Left lung (tissue), 10 donors: ENCODE data around the gene EPHB2. TPM values are rescaled to one million over a fixed set of nuclear protein-coding genes. Genes with fewer than 3 reads are reported as not detected.

Source experiments
- ATAC-seq: fragments of 200-7000 bp; cut with Tn5 transposase; one replicate; pipeline ENCODE4 v1.9.1; 2020; ENCODE audit warnings: moderate library complexity
- DNase-seq, 4 donors: peaks; one replicate each; pipeline ENCODE4 v3.0.0-alpha.2; 2013 to 2020
- H3K27ac ChIP-seq, 2 donors: fragments of 200-600 bp; sonication (generic) in 1 of 2; one replicate each; pipeline versions ENCODE4 v1.5.0 to v1.8.0; 2020 to 2021
- H3K27me3 ChIP-seq, 2 donors: fragments of 200-600 bp; sonication (generic) in 1 of 2; one replicate each; pipeline versions ENCODE4 v1.5.0 to v1.8.0; 2020 to 2021
- H3K36me3 ChIP-seq, 2 donors: fragments of 200-600 bp; sonication (generic) in 1 of 2; one replicate each; pipeline versions ENCODE4 v1.5.0 to v1.8.0; 2020 to 2021
- H3K4me1 ChIP-seq, 2 donors: fragments of 200-600 bp; one replicate each; pipeline ENCODE4 v1.8.0; 2021
- H3K4me3 ChIP-seq, 2 donors: fragments of 200-600 bp; sonication (generic) in 1 of 2; one replicate each; pipeline versions ENCODE4 v1.5.0 to v1.8.0; 2020 to 2021; ENCODE audit warnings: mild to moderate bottlenecking in 1 of 2
- H3K9me3 ChIP-seq, 2 donors: fragments of 200-600 bp; sonication (generic) in 1 of 2; one replicate each; pipeline versions ENCODE4 v1.5.0 to v1.8.0; 2020 to 2021
- CTCF ChIP-seq, 2 donors: fragments of 200-600 bp; sonication (generic) in 1 of 2; IDR thresholded peaks; one replicate each; pipeline versions ENCODE4 v1.5.0 to v1.8.0; 2021; ENCODE audit warnings: antibody characterized with exemption in 2 of 2
- intact Hi-C, 2 donors: fragments of 100-400 bp; cut with DNase I; formaldehyde crosslinking; loops; one replicate each; pipeline versions ENCODE4 v1.11.2 to v1.14.2; 2022
- polyA plus RNA-seq, 6 donors: library from polyadenylated mRNA; unstranded; fragments of 120-200 nt; gene quantifications; one replicate each; pipeline ENCODE4 v1.2.1, GENCODE V29; 2013; ENCODE audit not compliant: insufficient read length in 6 of 6
- total RNA-seq, 2 donors: library from RNA; stranded (reverse); fragmentation: NEBNext Ultra II Directional; extraction: Animal tissue kit (Norgen Biotek cat#: 25700); gene quantifications; one replicate each; pipeline ENCODE4 v1.2.1, GENCODE V29; 2021
- donor health status: DM: no; HTN: yes; CAD: no.
- donor health status: DM: no; HTN: no; CAD: no.

The EPHB2 gene
- total and polyA plus RNA-seq, 8 donors: 11.3 to 21.0 (median 17.2) TPM

- DNase-seq: no peak
- H3K4me1 ChIP-seq: no peaks in the 10 kb centered on the region
- intact Hi-C loops: no loop called here
- H3K4me3 ChIP-seq: no peak overlapping the region
- no peaks in the 10 kb centered on the region for H3K9me3 ChIP-seq
- H3K27ac ChIP-seq: no peak overlapping the region
- no peaks in the 10 kb centered on the region for H3K36me3 ChIP-seq
- peaks cover 0 to 27% of the 10 kb centered on the region in 2 donors for H3K27me3 ChIP-seq
- no peak for TF ChIP-seq CTCF (IDR thresholded peaks at IDR 0.05)
- ATAC-seq: no peak
Measured at GRCh38 chr1:22959545-22960360, 249.1 kb downstream of the EPHB2 start.

- peaks cover 0 to 6% of the 10 kb centered on the region in 2 donors for H3K9me3 ChIP-seq
- no peaks in the 10 kb centered on the region for H3K4me1 ChIP-seq
- no peak for ATAC-seq
- TF ChIP-seq CTCF (IDR thresholded peaks at IDR 0.05): no peak
- H3K27ac ChIP-seq: no peak overlapping the region
- H3K36me3 ChIP-seq: no peaks in the 10 kb centered on the region
- H3K4me3 ChIP-seq: no peak overlapping the region
- no peak for DNase-seq
- H3K27me3 ChIP-seq: peaks cover 0 to 13% of the 10 kb centered on the region in 2 donors
- intact Hi-C loops: no loop called here
Measured at GRCh38 chr1:22962558-22962957, 251.9 kb downstream of the EPHB2 start.

GRCh38 chr1:22963044-22963677 is 252.5 kb downstream of the EPHB2 start:
- ATAC-seq (no peak), DNase-seq (no peak)
- no peaks in the 10 kb centered on the region for H3K36me3 ChIP-seq
- H3K4me1 ChIP-seq: no peaks in the 10 kb centered on the region
- intact Hi-C loops: no loop called here
- no peak overlapping the region for H3K4me3 ChIP-seq
- TF ChIP-seq CTCF (IDR thresholded peaks at IDR 0.05): no peak
- H3K27ac ChIP-seq: no peak overlapping the region
- peaks cover 0 to 6% of the 10 kb centered on the region in 2 donors for H3K9me3 ChIP-seq
- peaks cover 0 to 18% of the 10 kb centered on the region in 2 donors for H3K27me3 ChIP-seq

GRCh38 chr1:22966309-22966708 is 255.7 kb downstream of the EPHB2 start:
- intact Hi-C loops: no loop called here
- TF ChIP-seq CTCF (IDR thresholded peaks at IDR 0.05): no peak
- H3K27ac ChIP-seq: no peak overlapping the region
- H3K9me3 ChIP-seq: peaks cover 0 to 6% of the 10 kb centered on the region in 2 donors
- H3K36me3 ChIP-seq: no peaks in the 10 kb centered on the region
- no peak overlapping the region for H3K4me3 ChIP-seq
- H3K27me3 ChIP-seq: peaks cover 8 to 49% of the 10 kb centered on the region in 2 donors
- H3K4me1 ChIP-seq: no peaks in the 10 kb centered on the region
- no peak for ATAC-seq
- no peak for DNase-seq

GRCh38 chr1:22967833-22968232 is 257.2 kb downstream of the EPHB2 start:
- DNase-seq (no peak), ATAC-seq (no peak)
- H3K36me3 ChIP-seq: no peaks in the 10 kb centered on the region
- no peak overlapping the region for H3K27ac ChIP-seq
- no peak for TF ChIP-seq CTCF (IDR thresholded peaks at IDR 0.05)
- H3K9me3 ChIP-seq: peaks cover 0 to 6% of the 10 kb centered on the region in 2 donors
- peaks cover 8 to 64% of the 10 kb centered on the region in 2 donors for H3K27me3 ChIP-seq
- no peak overlapping the region for H3K4me3 ChIP-seq
- intact Hi-C loops: no loop called here
- H3K4me1 ChIP-seq: no peaks in the 10 kb centered on the region
